AG09309 (cell line): Measurements from ENCODE around the gene GTF2B.
"Not testable (repeated sequence)": the region's sequence is repeated elsewhere in the genome, so short reads cannot be mapped to it uniquely, and the experiment has no call there.

Experiments used
- DNase-seq: peaks from one replicate; pipeline ENCODE4 v3.0.0-alpha.2; 2010; ENCODE audit warnings: low read depth
- H3K4me3 ChIP-seq: 2 replicates; pipeline ENCODE4 v1.5.1; 2011; ENCODE audit warnings: mild to moderate bottlenecking, low read depth, low read length, moderate library complexity; ENCODE audit not compliant: control insufficient read depth
- CTCF ChIP-seq: IDR thresholded peaks from 2 replicates; pipeline ENCODE4 v1.5.1; 2011; ENCODE audit warnings: mild to moderate bottlenecking, low read depth, low read length, inconsistent platforms; ENCODE audit not compliant: insufficient read depth, control insufficient read depth; ENCODE audit errors: missing control alignments

GTF2B gene

DNA sequence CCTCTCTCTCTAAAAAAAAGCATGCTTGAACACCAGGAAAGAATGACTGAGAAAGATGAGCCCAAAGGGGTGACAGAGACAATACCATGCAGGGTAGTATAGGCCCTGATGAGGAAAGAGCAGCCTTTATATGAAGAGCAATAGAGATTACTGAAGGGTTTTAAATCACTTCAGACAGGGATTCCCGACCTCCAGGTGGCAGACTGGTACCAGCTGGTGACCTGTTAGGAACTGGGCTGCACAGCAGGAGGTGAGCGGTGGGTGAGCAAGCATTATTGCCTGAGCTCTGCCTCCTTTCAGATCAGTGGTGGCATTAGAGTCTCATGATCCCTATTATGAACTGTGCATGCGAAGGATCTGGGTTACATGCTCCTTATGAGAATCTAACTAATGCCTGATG, 30.8 kb upstream of the GTF2B start:
- no peak for DNase-seq
- TF ChIP-seq CTCF: no peak
- no peak overlapping the region for H3K4me3 ChIP-seq

- no peak for DNase-seq
- H3K4me3 ChIP-seq: no peak overlapping the region
- no peak for TF ChIP-seq CTCF
Measured at GRCh38 chr1:88920845-88921244, 29.5 kb upstream of the GTF2B start.

- no peak for DNase-seq
- no peak for TF ChIP-seq CTCF
- H3K4me3 ChIP-seq: no peak overlapping the region
Measured at GRCh38 chr1:88917321-88918025, 26.1 kb upstream of the GTF2B start.

GRCh38 chr1:88916883-88917282, 25.5 kb upstream of the GTF2B start:
- no peak overlapping the region for H3K4me3 ChIP-seq
- no peak for DNase-seq
- TF ChIP-seq CTCF: no peak

DNA sequence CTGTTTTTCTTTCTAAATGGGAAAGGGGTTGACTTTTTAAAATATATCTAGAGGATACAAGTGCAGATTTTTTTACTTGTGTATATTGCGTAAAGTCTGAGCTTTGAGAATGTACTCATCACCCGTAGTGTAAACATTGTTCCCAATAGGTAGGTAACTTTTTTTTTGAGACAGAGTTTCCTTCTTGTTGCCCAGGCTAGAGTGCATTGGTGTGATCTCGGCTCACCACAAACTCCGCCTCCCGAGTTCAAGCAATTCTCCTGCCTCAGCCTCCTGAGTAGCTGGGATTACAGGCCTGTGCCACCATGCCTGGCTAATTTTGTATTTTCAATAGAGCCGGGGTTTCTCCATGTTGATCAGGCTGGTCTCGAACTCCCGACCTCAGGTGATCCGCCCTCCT, 20.4 kb upstream of the GTF2B start:
- not testable (repeated sequence) for DNase-seq, H3K4me3 ChIP-seq

GRCh38 chr1:88911161-88911560, 19.8 kb upstream of the GTF2B start:
- DNase-seq: no peak
- no peak overlapping the region for H3K4me3 ChIP-seq
- no peak for TF ChIP-seq CTCF

DNA sequence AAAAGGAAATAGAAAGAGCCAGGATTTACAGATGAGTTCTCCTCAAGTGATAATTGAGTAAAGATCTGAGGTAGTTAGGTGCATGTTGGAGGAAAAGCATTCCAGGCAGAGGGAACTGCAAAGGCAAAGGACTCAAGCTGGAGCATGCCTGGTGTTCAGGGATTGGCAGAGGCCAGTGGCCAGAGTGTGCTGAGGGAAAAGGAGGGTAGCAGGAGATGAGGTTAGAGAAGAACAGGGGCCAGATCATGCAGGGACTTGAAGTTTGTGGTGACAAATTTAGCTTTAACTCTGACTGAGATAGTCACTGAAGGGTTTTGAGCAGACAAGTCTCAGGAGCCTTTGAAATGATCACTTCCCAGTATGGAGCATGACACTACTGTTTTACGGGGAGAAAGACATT, 19.0 kb upstream of the GTF2B start:
- TF ChIP-seq CTCF: no peak
- H3K4me3 ChIP-seq: no peak overlapping the region
- DNase-seq: no peak
